ENCODE measurements around the gene SPTBN1. TPM values are rescaled to one million over a fixed set of nuclear protein-coding genes. Genes with fewer than 3 reads are reported as not detected.

SPTBN1 gene
- total and polyA plus RNA-seq, 2 of the 4 experiments (the other 2 are of a cell fraction): 49.1 to 241 TPM

GRCh38 chr2:54475919-54476318, 19.8 kb downstream of the SPTBN1 start:
- Histone ChIP-seq H4K8ac (ENCODE audit: low read depth in 2 of 2, low read length in 2 of 2) (no peak overlapping the region), H3K79me1 (ENCODE audit: low read depth in 1 of 2, low read length in 2 of 2) (peaks cover 25 to 65% of the 10 kb centered on the region in 2 experiments), H2AK9ac (replicated peaks; ENCODE audit: low read depth, low read length, poor library complexity) (no peak overlapping the region), H4K5ac (ENCODE audit: low read depth, low read length) (no peak overlapping the region), H2BK5ac (ENCODE audit: low read depth, low read length, poor library complexity, severe bottlenecking) (no peak overlapping the region), H3K18ac (ENCODE audit: low read depth, low read length) (no peak overlapping the region), H3K56ac (ENCODE audit: extremely low read depth, insufficient read depth, low read length) (no peak overlapping the region), H2BK120ac (ENCODE audit: low read depth, low read length) (no peak overlapping the region), H3K4me1 (ENCODE audit: control insufficient read depth, insufficient read depth, low read length) (peaks cover 13% of the 10 kb centered on the region), H3K4me3 (ENCODE audit: insufficient read depth, low read depth, low read length) (no peak overlapping the region), H3K14ac (replicated peaks; ENCODE audit: low read depth, low read length) (no peak overlapping the region), H2AK5ac (ENCODE audit: low read depth, low read length) (peak overlapping the region; percentile 50), H4K91ac (ENCODE audit: insufficient read depth, low read depth, low read length) (no peak overlapping the region), H2BK20ac (ENCODE audit: low read depth, low read length) (no peak overlapping the region), H3K27ac (ENCODE audit: insufficient read depth, low read length) (no peak overlapping the region), H3K27me3 (ENCODE audit: control insufficient read depth, insufficient read depth, low read length) (no peaks in the 10 kb centered on the region), H3K9me3 (ENCODE audit: control insufficient read depth, insufficient read depth, low read length) (no peaks in the 10 kb centered on the region), H3K9ac (ENCODE audit: low read depth, low read length) (no peak overlapping the region), H3K4me2 (ENCODE audit: low read depth, low read length) (no peak overlapping the region), H3K36me3 (ENCODE audit: control insufficient read depth, insufficient read depth, low read length) (no peaks in the 10 kb centered on the region), H3K9me1 (ENCODE audit: insufficient read depth, low read length) (peaks cover 24% of the 10 kb centered on the region), H4K20me1 (ENCODE audit: insufficient read depth, low read length) (peaks cover 54% of the 10 kb centered on the region), H3K23ac (ENCODE audit: low read depth, low read length) (no peak overlapping the region), H2BK15ac (ENCODE audit: low read depth, low read length) (no peak overlapping the region), H3K4ac (ENCODE audit: low read depth, low read length) (no peak overlapping the region), H2AFZ (replicated peaks; ENCODE audit: low read length, poor library complexity) (no peak overlapping the region)
- dilution Hi-C loops (cut with HindIII; ENCODE audit: low sequenced_read_pairs, unreplicated experiment): no loop called here
- DNase-seq (no peak), ATAC-seq (ENCODE audit: low read depth) (no peak)
- WGBS, 2 experiments (ENCODE audit: extremely low coverage in 2 of 2, insufficient read length in 1 of 2): 100% methylated on average over 1 of the region's 5 CpGs; no CpG with 5 or more reads in 1 of the 2 experiments
- BruUV-seq (replicated peaks): no TSS peak
- in situ Hi-C loops (cut with MboI; ENCODE audit: low sequenced_read_pairs): no loop called here
- intact Hi-C loops (cut with micrococcal nuclease): no loop called here
- TF ChIP-seq RCOR1 (IDR thresholded peaks at IDR 0.05; ENCODE audit: insufficient replicate concordance, low read length): no peak
- no peak for TF ChIP-seq MXI1 (IDR thresholded peaks at IDR 0.05; ENCODE audit: borderline replicate concordance, low read depth, low read length)
- TF ChIP-seq POLR2A (IDR thresholded peaks at IDR 0.05; ENCODE audit: low read depth, low read length): no peak
- no peak for TF ChIP-seq RFX5 (IDR thresholded peaks at IDR 0.05; ENCODE audit: low read depth, low read length)
- TF ChIP-seq CTCF (conservative IDR thresholded peaks at IDR 0.05; ENCODE audit: low read depth, low read length): no peak
- TF ChIP-seq MAZ (IDR thresholded peaks at IDR 0.05; ENCODE audit: borderline replicate concordance, low read depth, low read length): no peak
- no peak for TF ChIP-seq CEBPB (IDR thresholded peaks at IDR 0.05; ENCODE audit: low read depth, low read length)
- TF ChIP-seq SMC3 (IDR thresholded peaks at IDR 0.05; ENCODE audit: low read depth, low read length): no peak
- no peak for TF ChIP-seq NFE2L2 (IDR thresholded peaks at IDR 0.05; ENCODE audit: low read depth, low read length)
- ChIA-PET POLR2A (ENCODE audit: unreplicated experiment) (no interaction called here), CTCF (no interaction called here)

Data from IMR-90 (cell line).